Measurements from ENCODE around the gene ZNF701. TPM values are rescaled to one million over a fixed set of nuclear protein-coding genes. Genes with fewer than 3 reads are reported as not detected.
A peak's percentile ranks its signal among the peaks of the same experiment; 100 is the strongest.

Gene ZNF701
- total RNA-seq = 10 to 100 TPM; 11.7 to 16.2 (median 12.6) TPM

DNA sequence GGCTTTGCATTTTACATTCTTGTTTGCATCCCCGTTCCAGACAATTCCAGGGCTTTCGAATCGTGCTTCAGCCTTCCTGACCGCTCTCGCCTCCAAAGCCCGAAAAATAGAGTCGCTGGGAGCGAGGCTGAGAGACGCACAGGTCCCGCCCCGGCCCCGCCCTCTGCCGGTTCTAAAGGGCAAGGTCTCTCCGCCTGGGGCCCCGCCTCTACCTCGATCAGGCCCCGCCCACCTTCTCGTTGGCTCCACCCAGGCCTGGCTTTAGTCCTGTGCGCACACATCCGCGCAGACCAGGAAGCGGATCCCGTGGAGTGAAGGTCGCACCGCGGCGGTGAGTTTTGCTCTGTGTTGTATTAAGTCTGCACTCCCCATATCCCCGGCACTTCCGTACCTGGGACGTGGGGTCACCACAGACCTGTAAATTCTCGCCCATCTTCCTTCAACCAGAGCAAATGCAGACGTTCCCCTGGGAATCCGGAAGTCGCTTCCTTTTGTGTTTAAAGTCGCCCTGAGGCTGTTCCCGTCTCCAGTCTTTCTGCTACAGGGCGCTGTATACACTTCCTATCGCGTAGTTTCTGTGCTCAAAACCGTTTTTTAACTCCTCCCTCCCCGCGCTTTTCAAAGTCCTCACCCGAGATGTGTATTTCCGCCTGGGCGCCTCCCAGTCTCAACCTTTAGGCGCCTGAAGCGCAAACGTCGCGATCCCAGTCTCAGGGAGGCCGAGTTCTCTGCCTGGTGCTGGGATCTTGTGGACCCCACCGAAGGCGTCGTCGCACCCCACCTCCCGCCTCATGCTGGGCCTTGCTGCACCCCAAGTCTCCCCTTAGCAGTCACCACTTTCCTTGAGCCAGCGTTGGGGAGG is at the start of gene ZNF701:
Gene ZNF701 (plus strand): TSS at position 288 of the 862 bp plus-strand sequence. CDS start 3,861 bp downstream, outside the sequence.
- H3K27me3 ChIP-seq = no peaks in the 10 kb centered on the region
- peak; percentile 97 to 98 for DNase-seq (ENCODE audit: low spot score in 2 of 2)
- H3K27ac ChIP-seq = peak within 1 kb of the TSS; percentile 89
- no peaks in the 10 kb centered on the region for H3K9me3 ChIP-seq
- peak within 1 kb of the TSS; percentile 79 for H3K4me3 ChIP-seq
- H3K4me1 ChIP-seq = peaks cover 19% of the 10 kb centered on the region
- H3K36me3 ChIP-seq = peaks cover 33% of the 10 kb centered on the region
- WGBS = under 1% methylated on average over 51 of the region's 57 CpGs
- no peak for TF ChIP-seq EP300 (IDR thresholded peaks at IDR 0.05)
- TF ChIP-seq, protein P1, sequence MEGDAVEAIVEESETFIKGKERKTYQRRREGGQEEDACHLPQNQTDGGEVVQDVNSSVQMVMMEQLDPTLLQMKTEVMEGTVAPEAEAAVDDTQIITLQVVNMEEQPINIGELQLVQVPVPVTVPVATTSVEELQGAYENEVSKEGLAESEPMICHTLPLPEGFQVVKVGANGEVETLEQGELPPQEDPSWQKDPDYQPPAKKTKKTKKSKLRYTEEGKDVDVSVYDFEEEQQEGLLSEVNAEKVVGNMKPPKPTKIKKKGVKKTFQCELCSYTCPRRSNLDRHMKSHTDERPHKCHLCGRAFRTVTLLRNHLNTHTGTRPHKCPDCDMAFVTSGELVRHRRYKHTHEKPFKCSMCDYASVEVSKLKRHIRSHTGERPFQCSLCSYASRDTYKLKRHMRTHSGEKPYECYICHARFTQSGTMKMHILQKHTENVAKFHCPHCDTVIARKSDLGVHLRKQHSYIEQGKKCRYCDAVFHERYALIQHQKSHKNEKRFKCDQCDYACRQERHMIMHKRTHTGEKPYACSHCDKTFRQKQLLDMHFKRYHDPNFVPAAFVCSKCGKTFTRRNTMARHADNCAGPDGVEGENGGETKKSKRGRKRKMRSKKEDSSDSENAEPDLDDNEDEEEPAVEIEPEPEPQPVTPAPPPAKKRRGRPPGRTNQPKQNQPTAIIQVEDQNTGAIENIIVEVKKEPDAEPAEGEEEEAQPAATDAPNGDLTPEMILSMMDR (IDR thresholded peaks at IDR 0.05) = peak in 1 of 2 donors; percentile 38
- peak; percentile 46 to 85 (median 73) for TF ChIP-seq POLR2AphosphoS5 (IDR thresholded peaks at IDR 0.05)
- peak in 1 of 2 donors; percentile 88 for TF ChIP-seq POLR2A (IDR thresholded peaks at IDR 0.05)

DNA sequence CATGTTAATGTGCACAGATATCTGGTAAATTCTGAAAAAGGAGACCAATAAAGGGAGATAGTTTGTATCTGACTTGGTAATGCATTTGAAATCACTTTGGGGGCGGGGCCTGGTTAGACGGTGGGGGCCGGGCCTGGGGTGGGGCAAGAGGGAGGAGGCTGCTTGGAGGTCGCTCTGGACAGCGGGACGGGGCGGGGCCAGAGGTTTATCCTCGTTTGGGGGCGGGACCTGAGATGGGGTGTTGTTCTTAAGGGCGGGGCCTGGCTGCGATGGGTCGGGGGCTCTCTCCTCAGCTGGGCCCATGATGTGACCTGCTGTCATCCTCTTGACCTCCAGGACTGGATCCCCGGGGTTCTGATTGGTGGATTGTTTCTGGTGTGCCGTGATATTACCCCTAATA is 47.5 kb upstream of the ZNF701 start:
- no peak overlapping the region for H3K4me3 ChIP-seq
- 82% methylated on average over 14 of the region's 14 CpGs for WGBS
- no peak overlapping the region for H3K27ac ChIP-seq
- H3K9me3 ChIP-seq = peaks cover 6% of the 10 kb centered on the region
- no peak for DNase-seq (ENCODE audit: low spot score in 2 of 2)
- H3K36me3 ChIP-seq = no peaks in the 10 kb centered on the region
- H3K27me3 ChIP-seq = no peaks in the 10 kb centered on the region
- TF ChIP-seq EP300 (IDR thresholded peaks at IDR 0.05) (no peak), POLR2AphosphoS5 (IDR thresholded peaks at IDR 0.05) (no peak), POLR2A (IDR thresholded peaks at IDR 0.05) (no peak)
- TF ChIP-seq, protein P1 (IDR thresholded peaks at IDR 0.05) = no peak
- H3K4me1 ChIP-seq = peaks cover 3% of the 10 kb centered on the region

DNA sequence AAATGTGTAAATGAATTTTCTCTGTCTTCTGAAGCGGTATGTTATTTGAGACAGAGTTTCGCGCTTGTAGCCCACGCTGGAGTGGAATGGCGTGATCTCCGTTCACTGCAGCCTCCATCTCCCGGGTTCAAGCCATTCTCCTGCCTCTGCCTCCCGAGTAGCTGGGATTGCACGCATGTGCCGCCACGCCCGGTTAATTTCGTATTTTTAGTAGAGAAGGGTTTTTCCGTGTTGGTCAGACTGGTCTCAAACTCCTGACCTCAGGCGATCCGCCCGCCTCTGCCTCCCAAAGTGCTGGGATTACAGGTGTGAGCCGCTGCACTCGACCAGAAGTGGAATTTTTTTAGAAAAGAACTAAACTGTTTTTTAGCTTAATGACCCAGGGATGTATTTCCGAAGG is 46.0 kb upstream of the ZNF701 start:
- no peaks in the 10 kb centered on the region for H3K9me3 ChIP-seq
- no peaks in the 10 kb centered on the region for H3K36me3 ChIP-seq
- 88% methylated on average over 20 of the region's 20 CpGs for WGBS
- no peak for TF ChIP-seq POLR2AphosphoS5 (IDR thresholded peaks at IDR 0.05)
- TF ChIP-seq, protein P1 (IDR thresholded peaks at IDR 0.05) = no peak
- TF ChIP-seq POLR2A (IDR thresholded peaks at IDR 0.05) = no peak
- TF ChIP-seq EP300 (IDR thresholded peaks at IDR 0.05) = no peak
- no peak for DNase-seq (ENCODE audit: low spot score in 2 of 2)
- H3K4me3 ChIP-seq = no peak overlapping the region
- peaks cover 14% of the 10 kb centered on the region for H3K4me1 ChIP-seq
- H3K27ac ChIP-seq = no peak overlapping the region
- no peaks in the 10 kb centered on the region for H3K27me3 ChIP-seq

DNA sequence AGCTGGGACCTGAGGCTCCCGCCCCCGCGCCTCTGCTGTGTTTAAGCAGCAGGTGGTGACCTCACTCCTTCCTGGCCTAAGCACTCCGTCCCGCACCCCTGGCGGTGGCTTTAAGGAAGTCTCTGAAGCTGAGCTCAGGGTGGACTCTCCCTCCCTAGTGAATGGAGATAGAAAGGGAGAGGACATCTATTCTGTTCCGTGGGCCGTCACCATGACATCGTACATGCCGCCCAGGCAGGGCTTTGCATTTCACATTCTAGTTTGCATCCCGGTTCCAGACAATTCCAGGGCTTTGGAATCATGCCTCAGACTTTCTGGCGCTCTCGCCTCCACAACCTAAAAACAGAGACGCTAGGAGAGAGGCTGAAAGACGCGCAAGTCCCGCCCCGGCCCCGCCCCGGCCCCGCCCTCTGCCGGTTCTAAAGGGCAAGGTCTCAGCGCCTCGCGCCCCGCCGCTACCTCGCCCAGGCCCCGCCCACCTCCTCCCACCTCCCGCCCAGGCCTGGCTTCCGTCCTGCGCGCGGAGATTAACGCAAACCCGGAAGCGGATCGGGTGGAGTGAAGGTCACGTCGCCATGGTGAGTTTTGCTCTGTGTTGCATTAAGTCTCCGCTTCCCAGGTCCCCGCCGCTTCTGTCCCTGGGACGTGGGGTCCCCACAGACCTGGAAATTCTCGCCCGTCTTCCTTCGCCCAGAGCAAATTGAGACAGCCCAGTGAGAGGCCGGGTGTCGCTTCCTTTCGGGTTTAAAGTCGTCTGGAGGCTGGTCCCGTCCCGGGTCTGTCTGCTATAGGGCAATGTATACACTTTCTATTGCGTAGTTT is 42.7 kb upstream of the ZNF701 start, which contains the start of gene ZNF808:
Gene ZNF808 (plus strand): TSS at position 535 of the 822 bp plus-strand sequence. CDS start 15,617 bp downstream, outside the sequence.
- Histone ChIP-seq H3K36me3 (no peaks in the 10 kb centered on the region), H3K27ac (peak within 1 kb of the TSS; percentile 91), H3K9me3 (no peaks in the 10 kb centered on the region), H3K4me3 (peak within 1 kb of the TSS; percentile 73), H3K27me3 (no peaks in the 10 kb centered on the region), H3K4me1 (peaks cover 14% of the 10 kb centered on the region)
- peak; percentile 99 for DNase-seq (ENCODE audit: low spot score in 2 of 2)
- TF ChIP-seq POLR2A (IDR thresholded peaks at IDR 0.05) = peak in 1 of 2 donors; percentile 50
- TF ChIP-seq POLR2AphosphoS5 (IDR thresholded peaks at IDR 0.05) = peak in 2 of 3 donors; percentile 23 to 43
- TF ChIP-seq, protein P1 (IDR thresholded peaks at IDR 0.05) = peak; percentile 28 to 45
- no peak for TF ChIP-seq EP300 (IDR thresholded peaks at IDR 0.05)
- WGBS = under 1% methylated on average over 31 of the region's 54 CpGs

Measured in suprapubic skin (tissue), 4 donors.